Fibroblast of lung (primary cell): Measurements from ENCODE around the gene DBH. TPM values are rescaled to one million over a fixed set of nuclear protein-coding genes. Genes with fewer than 3 reads are reported as not detected.

Source experiments
- DNase-seq, 2 donors: peaks; one replicate each; pipeline versions ENCODE4 v3.0.0 to v3.0.0-alpha.2; 2010; ENCODE audit warnings: low read depth in 2 of 2
- H2AFZ ChIP-seq: 2 replicates; pipeline ENCODE4 v1.5.1; 2012; ENCODE audit warnings: low read length, control low read depth, inconsistent platforms
- H3K27ac ChIP-seq: 2 replicates; pipeline ENCODE4 v1.5.1; 2011; ENCODE audit warnings: low read length, control low read depth; ENCODE audit not compliant: insufficient read depth
- H3K27me3 ChIP-seq: 2 replicates; pipeline ENCODE4 v1.5.1; 2011; ENCODE audit warnings: mild to moderate bottlenecking, low read length; ENCODE audit not compliant: control insufficient read depth, insufficient read depth
- H3K36me3 ChIP-seq: 2 replicates; pipeline ENCODE4 v1.5.1; 2011; ENCODE audit warnings: low read length; ENCODE audit not compliant: control insufficient read depth, insufficient read depth
- H3K4me1 ChIP-seq: 2 replicates; pipeline ENCODE4 v1.5.1; 2011; ENCODE audit warnings: low read length; ENCODE audit not compliant: control insufficient read depth, insufficient read depth; ENCODE audit errors: extremely low read depth
- H3K4me2 ChIP-seq: 2 replicates; pipeline ENCODE4 v1.5.1; 2011; ENCODE audit warnings: low read length, control low read depth; ENCODE audit not compliant: insufficient read depth; ENCODE audit errors: extremely low read depth
- H3K4me3 ChIP-seq, 4 experiments: fragments of 200-600 bp in 1 of 4; sonication (generic) in 1 of 4; replicated peaks in 1 of 4; 2 replicates each; pipeline ENCODE4 v1.5.1; 2011 to 2016; ENCODE audit warnings: low read length in 4 of 4, low read depth in 3 of 4, mild to moderate bottlenecking in 3 of 4, control low read depth in 2 of 4, inconsistent platforms in 1 of 4, mixed read lengths in 1 of 4; ENCODE audit not compliant: insufficient read depth in 1 of 4; ENCODE audit errors: control extremely low read depth in 1 of 4
- H3K79me2 ChIP-seq: 2 replicates; pipeline ENCODE4 v1.5.1; 2012; ENCODE audit warnings: mild to moderate bottlenecking, low read length, inconsistent platforms; ENCODE audit not compliant: control insufficient read depth, insufficient read depth
- H3K9ac ChIP-seq: 2 replicates; pipeline ENCODE4 v1.5.1; 2011; ENCODE audit warnings: mild to moderate bottlenecking, low read length, control low read depth; ENCODE audit not compliant: insufficient read depth
- H3K9me3 ChIP-seq: 2 replicates; pipeline ENCODE4 v1.5.1; 2012; ENCODE audit warnings: low read depth, low read length; ENCODE audit not compliant: control insufficient read depth, insufficient read depth
- H4K20me1 ChIP-seq: 2 replicates; pipeline ENCODE4 v1.5.1; 2011; ENCODE audit warnings: low read length; ENCODE audit not compliant: control insufficient read depth, insufficient read depth; ENCODE audit errors: extremely low read depth
- CTCF ChIP-seq, 2 donors: IDR thresholded peaks in 1 of 2; conservative IDR thresholded peaks in 1 of 2; 1 replicate in 1 of 2; 2 replicates in 1 of 2; pipeline ENCODE4 v1.5.1; 2011 to 2012; ENCODE audit warnings: low read length in 2 of 2, control low read depth in 1 of 2, inconsistent platforms in 1 of 2, low read depth in 1 of 2, mild to moderate bottlenecking in 1 of 2
- EZH2 ChIP-seq: IDR thresholded peaks from 2 replicates; pipeline ENCODE4 v1.5.1; 2012; ENCODE audit warnings: low read length, control low read depth, mild to moderate bottlenecking; ENCODE audit errors: missing control alignments
- polyA plus RNA-seq, 2 donors: library from polyadenylated mRNA; depleted of rRNA in 1 of 2; stranded (reverse) in 1 of 2; unstranded in 1 of 2; fragments of >200 nt; gene quantifications; 2 replicates each; pipeline ENCODE4 v1.2.1, GENCODE V29; 2011 to 2012; ENCODE audit warnings: missing spikeins in 1 of 2
- total RNA-seq: library from RNA; depleted of rRNA; stranded (reverse); fragments of >200 nt; gene quantifications from 2 replicates; pipeline ENCODE4 v1.2.1, GENCODE V29; 2014

The DBH gene
- total and polyA plus RNA-seq, 2 donors (not counting 1 experiment from before 2014, with no cell fraction given), result not detected

- Histone ChIP-seq H3K4me2 (no peak overlapping the region), H3K9me3 (no peaks in the 10 kb centered on the region), H2AFZ (no peak overlapping the region), H3K79me2 (no peaks in the 10 kb centered on the region), H4K20me1 (no peaks in the 10 kb centered on the region), H3K9ac (no peak overlapping the region), H3K27me3 (peaks cover 6% of the 10 kb centered on the region), H3K4me3 (no peak overlapping the region), H3K27ac (no peak overlapping the region), H3K36me3 (no peaks in the 10 kb centered on the region), H3K4me1 (no peaks in the 10 kb centered on the region)
- TF ChIP-seq CTCF (conservative IDR thresholded peaks at IDR 0.05 in 1 of 2, IDR thresholded peaks at IDR 0.05 in 1 of 2; ENCODE audit: low read depth in 1 of 2, low read length in 2 of 2), result no peak
- TF ChIP-seq EZH2, result no peak
- DNase-seq, result no peak
Measured at GRCh38 chr9:133699546-133699945, 63.4 kb downstream of the DBH start.

GRCh38 chr9:133700819-133701320, 64.7 kb downstream of the DBH start:
- Histone ChIP-seq H3K4me3 (no peak overlapping the region), H3K4me1 (no peaks in the 10 kb centered on the region), H3K9me3 (no peaks in the 10 kb centered on the region), H3K36me3 (no peaks in the 10 kb centered on the region), H4K20me1 (no peaks in the 10 kb centered on the region), H3K9ac (no peak overlapping the region), H3K27me3 (peaks cover 6% of the 10 kb centered on the region), H3K79me2 (no peaks in the 10 kb centered on the region), H3K27ac (no peak overlapping the region), H2AFZ (no peak overlapping the region), H3K4me2 (no peak overlapping the region)
- no peak for DNase-seq
- TF ChIP-seq EZH2, result no peak
- no peak for TF ChIP-seq CTCF (conservative IDR thresholded peaks at IDR 0.05 in 1 of 2, IDR thresholded peaks at IDR 0.05 in 1 of 2; ENCODE audit: low read depth in 1 of 2, low read length in 2 of 2)

GRCh38 chr9:133701321-133701980, 65.3 kb downstream of the DBH start:
- no peak overlapping the region for H2AFZ ChIP-seq
- no peaks in the 10 kb centered on the region for H4K20me1 ChIP-seq
- H3K9ac ChIP-seq, result no peak overlapping the region
- no peak overlapping the region for H3K4me3 ChIP-seq
- no peaks in the 10 kb centered on the region for H3K36me3 ChIP-seq
- H3K9me3 ChIP-seq, result no peaks in the 10 kb centered on the region
- H3K4me2 ChIP-seq, result no peak overlapping the region
- no peaks in the 10 kb centered on the region for H3K4me1 ChIP-seq
- H3K27ac ChIP-seq, result no peak overlapping the region
- H3K79me2 ChIP-seq, result no peaks in the 10 kb centered on the region
- TF ChIP-seq CTCF (conservative IDR thresholded peaks at IDR 0.05 in 1 of 2, IDR thresholded peaks at IDR 0.05 in 1 of 2; ENCODE audit: low read depth in 1 of 2, low read length in 2 of 2), result no peak
- no peak for TF ChIP-seq EZH2
- no peak for DNase-seq
- peaks cover 6% of the 10 kb centered on the region for H3K27me3 ChIP-seq
